GM21717 (cell line): Measurements from ENCODE around the gene DOCK2.

Source experiments
- ATAC-seq: cut with Tn5 transposase; IDR thresholded peaks from one replicate; pipeline ENCODE4 v1.9.1; 2021; ENCODE audit warnings: mild to moderate bottlenecking, moderate library complexity; ENCODE audit not compliant: unreplicated experiment

Gene DOCK2

DNA sequence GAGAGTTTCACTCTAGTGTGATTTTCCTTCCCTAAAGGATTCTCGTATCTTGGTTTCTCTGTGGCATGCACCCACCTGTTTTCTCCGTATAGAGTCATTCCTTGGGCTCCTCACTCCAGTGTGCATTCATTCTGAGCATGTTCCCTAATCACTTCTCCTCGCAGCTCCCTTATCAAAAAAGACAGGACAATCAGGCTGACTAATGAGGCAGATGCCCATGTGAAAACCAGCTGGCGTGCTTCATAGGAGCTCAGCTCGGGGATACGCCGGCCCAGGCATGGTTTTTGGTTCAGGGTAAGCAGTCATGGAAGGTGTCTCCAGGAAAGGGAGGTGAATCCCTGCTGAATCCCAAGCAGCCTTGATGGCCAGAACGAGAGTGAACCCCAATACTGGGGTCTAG lies 384.4 kb downstream of the DOCK2 start:
- no peak for ATAC-seq

DNA sequence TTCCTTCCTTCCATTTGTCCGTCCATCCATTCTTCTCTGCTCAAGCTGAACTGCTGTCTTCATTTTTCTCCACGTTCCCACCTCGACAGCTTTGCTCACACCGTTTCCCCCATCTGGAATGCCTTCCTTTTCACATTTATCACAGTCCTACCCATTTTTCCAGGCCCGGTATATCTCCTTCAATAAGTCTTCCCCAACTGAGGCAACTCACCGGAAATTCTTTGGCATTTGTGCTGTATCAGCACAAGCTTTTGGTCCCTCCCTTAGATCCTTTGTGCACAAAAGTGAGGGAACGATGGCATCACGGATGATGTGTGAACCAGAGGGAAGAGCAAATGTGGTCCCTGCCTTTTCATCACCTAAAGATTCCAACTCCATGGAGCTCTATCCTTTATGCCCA lies 388.8 kb downstream of the DOCK2 start:
- ATAC-seq: no peak

DNA sequence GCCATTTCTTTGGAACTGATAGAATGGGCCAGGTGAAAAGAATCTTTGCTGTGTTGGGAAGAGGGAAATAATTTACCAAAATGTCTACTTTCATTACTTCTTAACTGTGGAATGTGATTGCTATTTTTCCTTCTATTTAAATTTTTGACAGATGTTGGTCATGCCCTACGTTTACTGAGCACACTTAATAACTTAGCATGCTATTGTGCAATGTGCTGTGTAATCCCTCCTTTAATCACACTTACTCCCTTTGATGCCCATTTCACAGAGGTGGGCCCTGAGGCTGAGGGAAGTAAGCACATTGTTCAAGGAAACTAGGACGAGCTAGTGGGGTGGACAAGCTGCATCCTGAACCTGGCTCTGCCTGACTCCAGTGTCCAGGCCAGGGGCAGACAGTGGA lies 391.0 kb downstream of the DOCK2 start:
- no peak for ATAC-seq

DNA sequence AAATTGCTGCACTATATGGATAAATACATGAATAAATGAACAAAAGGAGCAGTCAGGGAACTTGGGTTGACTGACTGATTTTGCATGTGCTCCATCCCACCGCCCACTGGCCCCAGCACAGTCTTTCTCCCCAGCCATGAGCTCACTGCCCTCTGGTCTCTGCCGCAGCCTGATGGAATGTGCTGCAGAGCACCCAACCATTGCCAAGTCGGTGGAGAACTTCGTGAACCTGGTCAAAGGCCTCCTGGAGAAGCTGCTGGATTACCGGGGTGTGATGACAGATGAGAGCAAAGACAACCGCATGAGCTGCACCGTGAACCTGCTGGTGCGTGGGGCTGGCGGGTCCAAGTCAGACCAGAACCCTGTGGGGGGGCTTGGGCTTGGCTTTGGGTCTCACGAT lies 397.2 kb downstream of the DOCK2 start:
- no peak for ATAC-seq

DNA sequence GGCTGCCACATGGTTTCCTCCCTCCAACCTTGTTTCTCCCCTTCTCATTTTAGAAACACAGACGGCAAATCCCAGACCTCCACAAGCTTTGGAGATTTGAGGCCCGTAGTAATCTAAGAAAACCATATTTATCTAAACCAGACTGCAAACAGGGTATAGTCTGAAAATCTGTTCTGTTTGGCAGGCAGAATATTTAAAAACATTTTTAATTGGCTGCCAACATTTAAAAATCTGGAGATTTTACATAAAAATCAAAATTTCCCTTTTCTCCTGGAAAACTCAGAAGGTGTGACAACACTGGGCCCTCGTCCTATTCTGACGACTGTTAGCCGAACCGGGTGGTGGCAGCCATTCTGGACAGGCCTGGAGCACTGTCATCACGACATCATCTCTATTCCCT lies 401.2 kb downstream of the DOCK2 start:
- no peak for ATAC-seq

DNA sequence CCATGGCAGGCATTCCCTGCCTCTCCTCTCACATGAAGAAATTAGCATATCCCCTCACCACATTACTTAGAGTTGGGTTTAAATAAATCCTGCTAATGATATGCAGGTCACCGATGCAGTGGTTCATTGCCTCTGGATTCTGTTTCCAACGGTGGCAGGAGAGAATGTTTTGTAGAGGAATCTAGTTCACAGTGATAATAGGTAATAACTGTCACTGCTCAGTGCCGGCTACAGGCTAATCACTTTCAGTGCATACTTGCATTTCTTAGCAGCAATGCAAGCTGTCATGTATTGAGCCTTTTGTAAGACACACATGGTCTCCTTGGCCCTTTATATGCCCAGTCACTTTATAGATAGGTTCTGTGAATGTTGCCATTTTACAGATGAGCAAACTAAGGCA lies 402.8 kb downstream of the DOCK2 start:
- no peak for ATAC-seq

DNA sequence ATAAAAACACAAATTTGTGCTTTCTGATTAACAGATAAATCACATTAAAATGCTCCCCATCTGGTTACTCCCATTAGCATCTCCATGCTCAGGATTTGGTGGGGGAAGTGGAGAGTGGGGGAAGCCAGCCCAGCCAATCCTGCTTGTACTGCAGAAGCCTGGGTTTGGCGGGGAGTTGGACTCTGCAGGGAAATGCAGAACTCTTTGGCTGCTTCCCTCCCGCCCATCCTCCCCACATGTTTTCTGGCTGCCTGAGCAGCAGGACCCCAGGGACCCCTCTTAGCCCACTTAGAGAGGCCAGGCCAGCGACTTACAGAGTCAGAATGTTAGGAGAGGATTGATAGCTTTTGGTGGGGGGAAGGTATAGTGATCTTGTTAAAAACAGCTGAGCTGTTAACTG lies 409.2 kb downstream of the DOCK2 start:
- no peak for ATAC-seq

DNA sequence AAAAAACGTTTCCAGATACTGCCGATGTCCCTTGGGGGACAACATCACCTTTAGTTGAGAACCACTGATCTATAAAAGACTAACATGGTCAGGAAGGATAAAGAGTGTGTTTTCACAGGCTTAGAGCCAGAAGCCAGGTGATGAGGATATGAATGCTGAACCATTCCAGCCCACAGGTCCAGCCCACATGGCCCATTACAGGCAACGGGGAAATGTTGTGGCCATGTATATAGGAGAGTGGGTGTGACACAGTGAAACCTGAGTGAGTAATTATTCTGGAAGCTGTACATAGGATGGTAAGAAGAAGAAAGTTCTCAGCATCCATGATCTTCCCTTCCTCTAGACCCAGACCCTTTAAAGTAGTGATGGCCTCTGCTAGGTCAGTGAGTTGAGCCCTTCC lies 412.6 kb downstream of the DOCK2 start:
- ATAC-seq: no peak

DNA sequence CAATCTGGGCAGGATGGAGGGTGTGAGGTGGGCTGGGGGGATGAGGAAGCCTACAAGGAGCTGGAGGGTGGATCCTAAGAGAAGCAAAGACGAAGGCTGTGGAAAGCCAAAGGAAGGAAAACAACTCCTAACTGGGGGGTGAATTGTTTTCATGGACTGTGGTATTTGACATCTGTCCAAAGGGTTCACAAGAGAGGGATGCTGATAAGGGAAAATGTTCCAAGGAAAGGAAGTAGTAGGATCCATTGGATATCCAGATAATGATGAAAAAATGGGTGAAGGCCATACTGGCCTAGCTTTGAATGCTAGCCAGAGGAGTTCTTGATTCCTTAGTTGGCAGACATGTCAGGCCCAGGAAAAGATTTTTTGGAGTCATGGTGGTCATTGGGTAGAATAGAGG lies 416.8 kb downstream of the DOCK2 start:
- no peak for ATAC-seq

DNA sequence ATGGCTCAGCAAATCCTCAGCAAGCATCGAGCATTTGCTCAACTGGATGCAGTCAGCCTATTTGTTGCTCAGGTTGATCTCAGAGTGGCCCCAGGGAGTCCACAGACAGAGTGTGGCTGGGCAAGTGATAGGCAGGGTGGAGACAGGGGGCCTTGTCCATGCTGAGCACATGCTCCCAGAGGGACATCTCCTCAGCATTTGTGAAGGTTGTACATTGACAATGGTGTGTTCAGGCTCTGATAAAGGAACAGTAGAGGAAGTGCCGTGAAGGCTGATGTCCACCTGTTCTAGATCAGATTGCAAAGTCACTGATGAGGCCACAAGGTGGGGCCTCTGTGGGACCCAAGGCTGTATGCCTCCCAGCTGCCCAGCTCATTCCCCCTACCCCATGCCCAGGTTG lies 418.5 kb downstream of the DOCK2 start:
- ATAC-seq: no peak

DNA sequence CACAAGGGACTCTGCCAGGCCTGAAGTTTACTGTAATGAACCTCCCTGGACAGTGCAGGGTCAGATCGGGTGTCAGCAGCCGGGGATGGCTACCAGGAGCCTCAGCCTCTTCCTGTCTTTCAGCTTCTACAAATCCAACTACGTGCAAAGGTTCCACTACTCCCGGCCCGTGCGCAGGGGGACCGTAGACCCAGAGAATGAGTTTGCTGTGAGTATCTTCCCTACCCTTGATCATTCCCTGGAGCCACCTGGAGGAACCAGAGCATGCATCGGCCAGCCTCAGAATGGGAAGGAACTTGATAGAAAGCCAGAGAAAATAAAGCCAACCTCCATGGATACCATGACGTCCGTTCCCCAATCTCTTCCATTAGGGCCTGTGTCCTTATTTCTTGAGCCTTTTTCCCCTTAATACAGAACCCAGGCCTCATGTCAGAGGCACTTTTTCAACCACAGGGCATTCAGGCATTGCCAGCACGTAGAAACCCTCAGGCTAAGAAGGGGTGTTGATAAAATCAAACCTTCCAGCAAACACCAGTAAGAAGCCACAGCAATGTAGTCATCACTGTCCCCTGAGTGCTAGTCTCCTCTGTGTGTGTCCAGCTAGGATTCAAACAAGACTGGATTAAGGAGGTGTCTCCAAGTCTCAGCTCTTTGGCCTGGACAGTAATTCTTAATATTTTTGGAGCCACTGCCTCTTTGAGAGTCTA lies 419.6 kb downstream of the DOCK2 start:
- no peak for ATAC-seq

DNA sequence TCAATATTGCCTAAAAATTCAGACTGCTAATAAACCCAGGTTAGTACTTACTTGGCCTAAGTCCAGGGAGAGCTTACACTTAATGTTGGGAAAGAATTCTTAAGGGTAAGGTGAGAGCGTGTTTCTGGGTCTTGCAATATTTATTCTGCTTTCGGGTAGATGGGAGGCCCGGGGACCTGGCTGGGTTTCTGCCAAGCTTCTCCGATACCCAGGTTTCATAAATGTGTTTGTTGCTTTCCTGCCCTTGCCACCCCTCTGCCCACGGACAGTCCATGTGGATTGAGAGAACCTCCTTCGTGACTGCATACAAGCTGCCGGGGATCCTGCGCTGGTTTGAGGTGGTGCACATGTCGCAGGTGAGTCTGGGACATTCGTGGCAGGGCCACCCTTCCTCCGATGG lies 420.2 kb downstream of the DOCK2 start:
- ATAC-seq: no peak

DNA sequence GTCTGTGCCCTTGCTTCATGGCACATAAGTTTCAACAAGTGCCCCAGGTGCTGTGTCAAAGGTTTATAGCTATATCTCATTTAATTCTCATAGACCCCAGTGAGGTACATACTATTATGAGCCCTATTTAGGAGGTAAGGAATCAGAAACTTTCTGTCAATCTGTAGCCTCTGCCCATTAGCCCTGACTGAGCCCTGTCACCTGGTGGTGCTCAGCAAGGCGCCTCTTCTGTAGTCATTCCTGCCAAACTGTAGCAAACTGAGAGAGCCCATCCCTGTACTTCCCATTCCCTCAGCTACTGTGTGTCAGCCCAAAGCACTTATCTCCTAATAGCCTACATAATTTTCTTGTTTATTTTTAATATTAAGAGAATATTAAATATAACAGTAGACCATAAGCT lies 422.1 kb downstream of the DOCK2 start:
- ATAC-seq: no peak

DNA sequence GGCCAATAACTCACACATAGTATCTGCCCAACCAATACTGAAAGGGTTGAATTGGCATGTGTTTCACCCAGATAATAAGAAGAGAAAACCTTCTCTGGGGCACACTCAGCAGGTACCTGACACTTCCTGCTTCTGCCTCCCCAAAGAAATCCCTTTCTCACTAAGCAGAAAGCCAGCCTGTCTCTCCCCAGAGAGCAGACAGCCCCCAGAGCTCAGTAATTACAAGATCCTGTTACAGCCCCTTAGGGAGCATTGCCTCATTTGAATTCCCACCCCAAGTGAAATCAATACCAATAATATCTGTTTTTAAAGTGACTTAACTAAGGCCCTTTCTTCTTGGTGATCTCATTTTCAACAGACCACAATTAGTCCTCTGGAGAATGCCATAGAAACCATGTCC lies 430.1 kb downstream of the DOCK2 start:
- ATAC-seq: no peak

DNA sequence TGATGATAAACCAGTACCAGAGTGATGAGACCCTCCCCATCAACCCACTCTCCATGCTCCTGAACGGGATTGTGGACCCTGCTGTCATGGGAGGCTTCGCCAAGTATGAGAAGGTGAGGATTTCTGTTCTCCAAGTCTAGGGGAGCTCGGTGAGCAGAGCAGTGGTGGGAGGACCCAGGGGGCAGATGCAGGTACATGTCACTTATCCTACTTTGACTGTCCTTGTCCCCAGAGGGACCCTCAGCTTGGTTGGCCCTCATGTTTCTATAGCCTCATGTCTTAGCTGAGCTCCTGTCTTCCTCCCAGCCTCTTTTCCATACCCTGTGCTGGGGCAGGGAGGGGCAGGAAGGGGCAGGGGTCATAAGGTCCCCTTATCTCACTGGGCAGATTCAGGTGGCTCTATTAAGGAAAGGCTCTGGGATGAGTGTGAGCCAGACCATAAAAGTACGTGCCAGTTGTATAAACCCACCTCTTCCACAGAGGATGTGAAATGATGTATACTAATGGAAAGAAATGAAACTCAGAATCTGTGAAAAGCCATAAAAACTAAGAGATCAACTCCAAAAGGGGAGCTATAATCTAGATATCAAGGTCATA lies 430.6 kb downstream of the DOCK2 start:
- no peak for ATAC-seq

DNA sequence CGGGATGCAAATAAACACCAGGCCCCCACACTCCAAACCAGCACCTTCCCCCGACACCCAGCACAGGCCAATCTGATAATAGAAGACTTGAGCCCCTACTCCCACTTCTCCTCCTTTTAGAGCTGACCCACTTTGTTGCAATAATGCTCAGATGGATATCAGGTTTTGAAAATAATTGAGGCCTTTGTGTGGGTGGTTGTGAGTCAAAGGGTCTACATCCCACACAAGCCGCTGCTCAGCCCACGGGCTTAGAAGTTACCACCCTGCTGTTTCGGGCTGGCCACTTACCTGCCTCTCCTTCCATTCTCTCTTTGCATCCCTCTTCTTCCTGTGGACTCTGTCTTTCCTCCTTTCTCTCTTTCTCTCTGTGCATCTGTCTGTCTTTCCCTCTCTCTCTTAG lies 432.4 kb downstream of the DOCK2 start:
- no peak for ATAC-seq

DNA sequence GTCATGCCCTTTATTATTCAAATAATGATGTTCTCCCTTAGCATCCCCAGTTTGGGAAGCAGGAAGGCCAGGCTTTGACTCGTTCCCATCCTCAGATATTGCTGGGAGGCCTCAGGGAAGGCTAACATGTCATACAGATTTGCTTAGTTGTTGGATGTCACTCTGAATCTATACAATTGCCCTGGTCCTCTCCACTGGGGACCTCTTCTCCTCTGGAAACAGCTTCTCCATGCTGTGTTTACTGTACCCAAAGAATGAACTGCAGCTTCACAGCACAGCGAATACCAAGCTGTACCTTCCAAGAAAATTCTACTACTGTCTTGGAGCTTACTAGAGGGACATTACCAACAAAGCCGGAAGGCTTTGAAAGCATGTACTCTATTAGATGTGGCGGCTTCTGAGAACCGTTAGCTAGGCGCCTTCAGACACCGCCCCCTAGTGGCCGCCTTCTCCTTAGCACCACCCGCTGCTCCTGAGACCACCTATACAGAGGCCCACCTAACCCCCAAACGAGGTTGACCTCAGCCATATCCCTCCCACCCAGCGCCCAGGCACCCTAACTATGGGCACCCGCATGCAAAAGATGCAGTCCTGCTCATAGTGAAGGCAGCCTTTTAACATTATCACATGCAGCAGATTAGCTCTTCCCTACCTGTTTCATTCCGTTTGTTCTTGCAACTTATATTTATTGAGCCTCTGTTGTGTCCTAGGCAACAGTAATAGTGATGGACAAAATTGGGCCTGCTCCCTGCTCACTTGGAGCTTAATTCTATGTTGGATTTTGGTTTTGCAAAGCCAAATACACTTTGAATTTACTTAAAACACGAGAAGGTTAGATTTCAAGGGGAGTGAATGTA lies 433.7 kb downstream of the DOCK2 start:
- ATAC-seq: no peak

DNA sequence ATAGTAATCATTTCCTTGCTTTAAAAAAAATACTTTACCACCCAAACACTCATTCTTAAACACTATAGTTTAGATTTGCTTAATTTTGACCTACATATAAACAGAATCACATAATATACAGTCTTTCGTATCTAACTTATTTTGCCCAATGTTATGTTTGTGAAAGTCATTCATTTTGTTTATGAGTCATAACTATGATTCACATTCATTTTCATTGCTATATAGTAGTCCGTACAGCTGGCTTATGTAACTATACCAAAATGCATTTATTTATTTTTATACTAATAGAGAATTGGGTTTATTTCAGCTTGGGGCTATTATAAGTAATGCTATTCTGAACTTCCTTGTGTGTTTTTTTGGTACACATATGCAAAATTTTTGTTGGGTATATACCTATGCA lies 434.7 kb downstream of the DOCK2 start:
- no peak for ATAC-seq

DNA sequence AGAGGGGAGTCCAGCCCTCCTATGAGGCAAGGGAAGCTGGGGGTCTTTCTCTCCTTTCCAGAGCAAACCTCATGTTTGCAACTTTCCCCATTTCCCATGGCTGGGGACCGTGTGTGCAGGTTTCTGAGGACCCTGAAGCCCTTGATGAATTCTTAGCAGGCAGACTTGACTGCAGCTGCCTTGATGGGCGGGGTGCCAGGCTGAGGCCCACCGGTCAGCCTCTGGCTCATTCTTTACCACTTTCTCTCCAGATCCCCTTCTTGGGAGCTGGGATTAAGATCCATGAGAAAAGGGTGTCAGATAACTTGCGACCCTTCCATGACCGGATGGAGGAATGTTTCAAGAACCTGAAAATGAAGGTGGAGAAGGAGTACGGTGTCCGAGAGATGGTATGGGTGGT lies 438.6 kb downstream of the DOCK2 start:
- ATAC-seq: no peak

DNA sequence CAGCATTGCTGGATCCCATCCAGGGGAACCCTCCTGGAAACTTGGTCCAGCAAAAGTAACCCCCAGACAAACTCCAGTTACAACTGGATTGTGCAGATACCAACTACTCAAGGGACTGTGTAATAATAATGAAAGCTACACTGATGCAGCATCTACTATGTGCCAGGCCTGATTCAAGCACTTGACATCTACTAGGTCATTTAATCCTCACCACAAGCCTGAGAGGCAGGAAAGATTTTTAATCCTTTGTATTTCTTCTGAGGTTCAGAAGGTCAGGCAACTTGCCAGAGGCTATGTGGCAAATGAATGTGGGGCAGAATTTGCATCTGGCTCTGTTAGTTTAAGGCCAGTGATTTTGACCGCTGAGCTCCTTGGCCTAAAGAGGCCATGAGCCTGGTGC lies 439.1 kb downstream of the DOCK2 start:
- no peak for ATAC-seq

DNA sequence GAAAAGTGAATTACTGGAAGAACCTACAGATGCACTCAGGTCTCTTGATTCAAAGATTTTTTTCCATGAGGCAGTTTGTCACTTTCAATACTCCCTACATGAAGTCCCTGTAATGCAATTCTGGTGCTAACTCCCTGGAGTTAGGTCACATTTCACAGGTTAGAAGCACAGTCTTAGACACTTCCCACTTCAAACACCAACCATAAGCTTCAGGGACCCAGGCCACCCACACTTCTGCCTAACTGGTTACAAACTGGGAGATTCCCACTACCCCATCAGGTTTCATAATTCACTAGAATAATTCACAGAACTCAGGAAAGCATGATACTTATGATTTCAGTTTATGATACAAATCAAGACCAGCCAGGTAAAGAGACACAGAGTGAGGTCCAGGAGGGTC lies 439.7 kb downstream of the DOCK2 start:
- no peak for ATAC-seq

DNA sequence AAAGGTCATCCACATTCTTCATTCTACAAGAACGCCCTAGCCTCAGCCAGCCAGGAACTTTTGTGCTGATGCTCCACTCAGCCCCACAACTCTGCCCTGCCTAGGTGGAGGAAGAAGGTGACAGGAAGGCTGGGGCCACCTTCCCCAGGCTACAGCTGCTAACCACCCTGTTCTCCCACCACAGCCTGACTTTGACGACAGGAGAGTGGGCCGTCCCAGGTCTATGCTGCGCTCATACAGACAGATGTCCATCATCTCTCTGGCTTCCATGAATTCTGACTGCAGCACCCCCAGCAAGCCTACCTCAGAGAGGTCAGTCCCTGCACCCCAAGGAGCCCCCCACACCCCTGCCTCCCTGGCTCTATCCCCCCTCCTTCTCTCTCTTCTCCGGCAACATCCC lies 440.5 kb downstream of the DOCK2 start:
- ATAC-seq: no peak
